K562 (cell line): ENCODE results near the gene RIOK3. TPM values are rescaled to one million over a fixed set of nuclear protein-coding genes. Genes with fewer than 3 reads are reported as not detected.

Experiments
- CHAMP1 ChIP-seq: fragments of 450-650 bp; IDR thresholded peaks from 2 replicates; pipeline ENCODE4 v1.6.1; 2016; ENCODE audit warnings: mild to moderate bottlenecking
- GTF2E2 ChIP-seq: fragments of 200-800 bp; sonication (Bioruptor generic); IDR thresholded peaks from 2 replicates; pipeline ENCODE4 v1.6.1; 2016; ENCODE audit warnings: missing genetic modification characterization, missing compliant biosample characterization
- HDAC6 ChIP-seq: IDR thresholded peaks from 2 replicates; pipeline ENCODE4 v1.6.1; 2012; ENCODE audit warnings: low read depth, mild to moderate bottlenecking, control low read depth, inconsistent platforms, low read length, moderate library complexity
- NONO ChIP-seq, 2 experiments: fragments of 200-400 bp in 1 of 2; fragments of 450-650 bp in 1 of 2; formaldehyde crosslinking in 1 of 2; IDR thresholded peaks; 2 replicates each; pipeline ENCODE4 v1.6.1; 2017; ENCODE audit warnings: low read depth in 2 of 2, mild to moderate bottlenecking in 2 of 2, moderate library complexity in 2 of 2, low read length in 1 of 2
- SETDB1 ChIP-seq: IDR thresholded peaks from one replicate; pipeline ENCODE4 v1.6.1; 2012; ENCODE audit warnings: low read length, control low read depth, inconsistent platforms
- SMAD1 ChIP-seq: fragments of 150-350 bp; IDR thresholded peaks from 2 replicates; pipeline ENCODE4 v1.6.1; 2014; ENCODE audit warnings: low read length, low read depth; ENCODE audit not compliant: partially characterized antibody
- TARDBP ChIP-seq: fragments of 450-650 bp; IDR thresholded peaks from 2 replicates; pipeline ENCODE4 v1.6.1; 2016
- XRCC4 ChIP-seq: IDR thresholded peaks from one replicate; pipeline ENCODE4 v1.6.1; 2011; ENCODE audit not compliant: insufficient read depth, insufficient read length; ENCODE audit errors: extremely low read depth
- ZNF121 ChIP-seq: sonication (generic); formaldehyde crosslinking; conservative IDR thresholded peaks from 2 replicates; pipeline ENCODE4 v1.8.0; 2022; ENCODE audit warnings: missing genetic modification reagents
- ZNF3 ChIP-seq: fragments of 250-450 bp; sonication (Bioruptor Pico); IDR thresholded peaks from 2 replicates; pipeline ENCODE4 v1.5.0; 2021; ENCODE audit warnings: mild to moderate bottlenecking, moderate library complexity
- ZNF384 ChIP-seq: IDR thresholded peaks from 2 replicates; pipeline ENCODE4 v1.6.1; 2012; ENCODE audit warnings: low read depth, low read length, improper control_type of control experiment
- ZNF609 ChIP-seq: sonication (generic); formaldehyde crosslinking; IDR thresholded peaks from 2 replicates; pipeline ENCODE4 v1.8.1; 2023; ENCODE audit warnings: missing genetic modification reagents, mild to moderate bottlenecking, borderline replicate concordance
- ZNF695 ChIP-seq: fragments of 450-650 bp; formaldehyde crosslinking; IDR thresholded peaks from 2 replicates; pipeline ENCODE4 v1.4.0; 2020; ENCODE audit warnings: mild to moderate bottlenecking, moderate library complexity
- ZNF707 ChIP-seq: fragments of 250-450 bp; sonication (Bioruptor Pico); conservative IDR thresholded peaks from 2 replicates; pipeline ENCODE4 v1.8.0; 2022; ENCODE audit warnings: inconsistent platforms, mild to moderate bottlenecking, moderate library complexity
- ZNF766 ChIP-seq: fragments of 200-800 bp; sonication (Bioruptor generic); conservative IDR thresholded peaks from 2 replicates; pipeline ENCODE4 v1.6.1; 2016; ENCODE audit warnings: missing genetic modification characterization, missing compliant biosample characterization
- polyA plus RNA-seq, 8 experiments: library from polyadenylated mRNA; depleted of rRNA in 4 of 8; stranded (reverse) in 5 of 8; unstranded in 3 of 8; fragments of >200 nt; fragmentation: Nextera tagmentation in 2 of 8; fragmentation: Illumina TruSeq in 1 of 8; extraction: Ambion mirVana in 2 of 8; extraction: Trizol in 1 of 8; gene quantifications; 2 replicates each; pipeline versions ENCODE4 v1.2.1 to v1.2.3, GENCODE V29; 2011 to 2014; ENCODE audit warnings: inconsistent platforms in 1 of 8, missing spikeins in 1 of 8
- total RNA-seq, 7 experiments: library from RNA; depleted of rRNA in 6 of 7; stranded (reverse); fragments of >200 nt in 6 of 7; fragmentation: Illumina TruSeq in 2 of 7; extraction: Trizol in 2 of 7; gene quantifications; 2 replicates each; pipeline versions ENCODE4 v1.2.1 to v1.2.3, GENCODE V29; 2011 to 2021; ENCODE audit warnings: low replicate concordance in 1 of 7
- TF ChIP-seq, protein P1 (sequence below): fragments of 250-450 bp; sonication (Bioruptor Pico); IDR thresholded peaks from 2 replicates; pipeline ENCODE4 v1.8.0; 2021; ENCODE audit warnings: moderate library complexity, mild to moderate bottlenecking, inconsistent platforms

Gene RIOK3
- total and polyA plus RNA-seq, 9 of the 15 experiments (the other 6 are each of a cell fraction or from before 2014, with no cell fraction given): 21.4 to 89.5 (median 62.9) TPM

DNA sequence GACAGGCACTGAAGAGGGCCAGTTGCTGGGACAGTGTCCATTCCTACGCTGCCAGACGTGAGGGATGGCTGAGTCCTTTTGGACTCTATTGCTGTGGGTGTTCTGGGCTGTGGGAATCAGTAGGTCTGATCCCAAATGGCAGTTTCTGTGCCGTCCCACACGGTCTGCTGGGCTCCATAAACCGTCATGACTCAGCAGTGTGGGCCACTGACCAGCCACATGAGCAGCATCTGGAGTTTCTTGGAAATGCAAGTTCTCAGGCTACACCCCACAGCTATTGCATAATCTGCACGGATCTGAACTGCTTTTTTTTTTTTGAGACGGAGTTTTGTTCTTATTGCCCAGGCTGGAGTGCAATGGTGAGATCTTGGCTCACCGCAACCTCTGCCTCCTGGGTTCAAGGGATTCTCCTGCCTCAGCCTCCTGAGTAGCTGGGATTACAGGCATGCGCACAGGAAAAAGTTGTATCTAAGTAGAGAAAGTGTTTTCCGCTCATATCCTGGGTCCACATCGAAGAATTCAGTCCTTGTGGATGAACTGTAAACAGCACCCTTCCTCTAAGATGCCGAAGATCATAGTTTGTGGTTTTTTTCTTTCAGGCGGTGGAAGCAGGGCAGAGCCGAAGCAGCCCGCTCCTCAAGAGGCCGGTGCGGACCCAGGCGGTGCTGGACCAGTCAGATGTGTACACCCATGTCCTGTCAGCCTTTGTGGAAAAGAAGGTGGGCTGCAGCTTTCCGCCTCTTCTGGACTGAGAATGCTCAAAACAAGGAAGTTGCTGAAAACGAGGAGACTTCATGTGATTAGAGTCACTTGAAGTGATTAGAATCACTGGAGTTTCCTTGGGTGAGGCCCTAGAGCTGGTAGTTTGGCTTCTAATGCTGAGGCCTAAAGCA lies 75.7 kb downstream of the RIOK3 start (continued):
- TF ChIP-seq ZNF766 (CRISPR knock-in tag) (peak; percentile 84), ZNF695 (no peak), GTF2E2 (no peak), ZNF3 (no peak), XRCC4 (no peak), ZNF121 (CRISPR knock-in tag) (no peak), ZNF609 (CRISPR knock-in tag) (no peak), ZNF384 (peak; percentile 97), HDAC6 (no peak), NONO (IDR thresholded peaks at IDR 0.05; ENCODE audit: low read depth in 2 of 2, low read length in 1 of 2) (0 out of 4 replicates have a peak, but pooled peaks of 1 of the 2 experiments have one; percentile 69), CHAMP1 (no peak), TARDBP (0 out of 2 replicates have a peak, but pooled peaks have one; percentile 37), ZNF707 (CRISPR knock-in tag) (peak; percentile 51; the same call in 1 of the 2 replicates), SETDB1 (no peak), SMAD1 (peak; percentile 92)
- TF ChIP-seq, protein P1, sequence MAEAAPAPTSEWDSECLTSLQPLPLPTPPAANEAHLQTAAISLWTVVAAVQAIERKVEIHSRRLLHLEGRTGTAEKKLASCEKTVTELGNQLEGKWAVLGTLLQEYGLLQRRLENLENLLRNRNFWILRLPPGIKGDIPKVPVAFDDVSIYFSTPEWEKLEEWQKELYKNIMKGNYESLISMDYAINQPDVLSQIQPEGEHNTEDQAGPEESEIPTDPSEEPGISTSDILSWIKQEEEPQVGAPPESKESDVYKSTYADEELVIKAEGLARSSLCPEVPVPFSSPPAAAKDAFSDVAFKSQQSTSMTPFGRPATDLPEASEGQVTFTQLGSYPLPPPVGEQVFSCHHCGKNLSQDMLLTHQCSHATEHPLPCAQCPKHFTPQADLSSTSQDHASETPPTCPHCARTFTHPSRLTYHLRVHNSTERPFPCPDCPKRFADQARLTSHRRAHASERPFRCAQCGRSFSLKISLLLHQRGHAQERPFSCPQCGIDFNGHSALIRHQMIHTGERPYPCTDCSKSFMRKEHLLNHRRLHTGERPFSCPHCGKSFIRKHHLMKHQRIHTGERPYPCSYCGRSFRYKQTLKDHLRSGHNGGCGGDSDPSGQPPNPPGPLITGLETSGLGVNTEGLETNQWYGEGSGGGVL: no peak
